ENCODE measurements around the gene ANKRD65.
"Not testable (repeated sequence)": the region's sequence is repeated elsewhere in the genome, so short reads cannot be mapped to it uniquely, and the experiment has no call there.

Gene ANKRD65

GRCh38 chr1:1430992-1431844, 10.1 kb upstream of the ANKRD65 start:
- no peak for DNase-seq (ENCODE audit: low read depth in 2 of 2)

- peak in 1 of 2 experiments; percentile 18 for DNase-seq (ENCODE audit: low read depth in 2 of 2)
Measured at GRCh38 chr1:1430114-1430982, 9.3 kb upstream of the ANKRD65 start.

DNA sequence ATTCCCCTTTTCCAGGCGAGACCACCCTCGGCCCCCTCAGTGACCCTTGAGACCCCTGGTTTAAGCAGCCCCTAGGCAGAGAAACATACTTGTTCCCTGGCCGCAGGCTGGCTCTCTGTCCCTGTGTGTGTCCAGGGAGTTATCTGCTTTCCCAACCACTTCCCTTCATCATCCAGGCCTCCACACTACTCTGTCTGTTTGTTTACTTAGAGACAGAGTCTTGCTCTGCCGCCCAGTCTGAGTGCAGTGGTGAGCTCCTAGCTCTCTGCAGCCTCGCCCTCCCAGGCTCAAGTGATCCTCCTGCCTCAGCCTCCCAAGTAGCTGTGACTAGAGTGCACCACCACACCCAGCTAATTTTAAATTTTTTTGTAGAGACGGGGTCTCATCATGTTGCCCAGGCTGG, 8.6 kb upstream of the ANKRD65 start:
- no peak for DNase-seq (ENCODE audit: low read depth in 2 of 2)

- not testable (repeated sequence) for DNase-seq (ENCODE audit: low read depth in 2 of 2)
Measured at GRCh38 chr1:1428967-1429366, 7.9 kb upstream of the ANKRD65 start.

DNA sequence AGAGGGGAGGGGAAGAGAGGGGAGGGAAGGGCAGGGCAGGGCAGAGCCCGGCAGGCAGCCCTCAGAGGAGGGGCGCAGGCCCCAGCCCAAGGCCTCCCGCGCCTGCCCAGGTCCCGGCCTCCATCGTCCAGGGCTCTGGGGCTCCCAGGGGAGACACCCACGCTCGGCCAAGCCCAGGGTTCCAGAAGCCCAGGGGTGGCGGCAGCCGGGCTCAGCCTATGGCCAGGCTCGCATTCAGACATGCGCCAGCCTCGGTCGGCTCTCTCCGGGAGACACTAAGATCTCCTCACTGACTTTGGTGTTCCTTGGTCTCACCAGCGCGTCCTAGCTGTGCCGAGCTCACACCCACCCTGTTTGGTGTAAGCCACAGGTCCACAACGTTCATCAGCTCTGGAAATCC, 7.1 kb upstream of the ANKRD65 start:
- no peak for DNase-seq (ENCODE audit: low read depth in 2 of 2)

GRCh38 chr1:1427820-1428148, 6.7 kb upstream of the ANKRD65 start:
- no peak for DNase-seq (ENCODE audit: low read depth in 2 of 2)

GRCh38 chr1:1427106-1427819, 6.2 kb upstream of the ANKRD65 start:
- no peak for DNase-seq (ENCODE audit: low read depth in 2 of 2)

DNA sequence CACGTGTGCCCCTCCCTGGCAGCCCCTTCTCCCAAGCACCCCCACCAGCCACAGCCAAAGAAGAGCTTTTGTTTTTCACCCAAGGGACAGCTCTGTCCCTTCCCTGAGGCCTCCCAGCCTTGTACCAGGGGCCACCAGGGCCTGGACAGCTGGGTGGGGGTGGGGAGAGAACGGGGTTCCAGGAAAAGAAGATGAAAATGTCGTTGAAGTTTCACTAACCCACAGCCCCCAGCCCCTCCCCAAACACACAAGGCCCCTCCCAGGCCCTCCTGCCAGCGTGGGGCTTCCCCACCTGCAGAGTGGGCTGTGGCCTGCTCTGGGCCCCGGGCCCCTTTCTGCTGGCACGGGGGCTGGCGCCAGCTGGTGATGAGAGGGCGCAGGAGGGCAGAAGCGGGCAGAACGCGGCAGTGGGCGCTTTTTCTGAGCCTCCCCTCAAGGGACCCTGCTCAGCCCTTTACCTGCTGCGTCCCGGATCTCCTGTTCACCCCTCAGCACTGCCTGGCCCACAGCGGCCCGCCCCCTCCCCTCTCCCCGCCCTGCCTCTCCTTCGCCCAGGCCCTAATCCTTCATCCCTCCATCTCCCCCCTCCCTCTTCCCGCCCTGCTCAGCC, 5.5 kb upstream of the ANKRD65 start:
- DNase-seq (ENCODE audit: low read depth in 2 of 2) = no peak

DNA sequence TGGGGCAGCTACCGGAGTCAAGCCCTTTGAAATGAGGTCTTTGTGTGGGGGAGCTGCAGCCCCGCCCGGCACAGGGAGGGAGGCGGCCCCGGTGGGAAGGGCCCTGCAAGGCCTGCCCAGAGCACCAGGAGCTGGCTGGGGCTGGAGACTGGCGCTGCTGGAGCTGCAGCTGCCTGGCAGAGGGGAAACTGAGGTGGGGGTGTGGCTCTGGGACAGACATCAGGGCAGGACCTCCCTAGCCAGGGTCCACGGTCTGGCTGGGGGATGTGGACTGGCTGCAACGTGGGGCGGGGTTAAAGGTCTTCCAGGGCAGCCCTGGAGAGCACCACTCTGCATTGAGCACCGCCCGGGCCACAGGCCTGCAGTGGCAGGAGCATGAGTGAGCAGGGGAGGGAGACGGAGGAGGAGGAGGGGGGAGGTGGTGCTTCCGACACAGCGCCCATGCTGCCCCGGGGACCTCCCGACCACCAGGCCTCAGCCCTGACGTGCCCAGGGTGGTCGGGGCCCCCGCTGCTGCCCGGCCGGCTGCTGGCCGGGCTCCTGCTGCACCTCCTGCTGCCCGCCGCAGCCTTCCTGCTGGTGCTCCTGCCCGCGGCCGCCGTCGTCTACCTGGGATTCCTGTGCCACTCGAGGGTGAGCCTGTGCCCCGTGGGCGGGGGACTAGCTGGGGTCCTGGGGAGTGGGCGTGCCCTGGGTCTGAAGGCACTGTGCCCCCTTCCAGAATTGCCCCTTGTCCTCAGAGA, 4.8 kb upstream of the ANKRD65 start:
- DNase-seq (ENCODE audit: low read depth in 2 of 2) = no peak

- no peak for DNase-seq (ENCODE audit: low read depth in 2 of 2)
Measured at GRCh38 chr1:1425426-1425752, 4.3 kb upstream of the ANKRD65 start.

DNA sequence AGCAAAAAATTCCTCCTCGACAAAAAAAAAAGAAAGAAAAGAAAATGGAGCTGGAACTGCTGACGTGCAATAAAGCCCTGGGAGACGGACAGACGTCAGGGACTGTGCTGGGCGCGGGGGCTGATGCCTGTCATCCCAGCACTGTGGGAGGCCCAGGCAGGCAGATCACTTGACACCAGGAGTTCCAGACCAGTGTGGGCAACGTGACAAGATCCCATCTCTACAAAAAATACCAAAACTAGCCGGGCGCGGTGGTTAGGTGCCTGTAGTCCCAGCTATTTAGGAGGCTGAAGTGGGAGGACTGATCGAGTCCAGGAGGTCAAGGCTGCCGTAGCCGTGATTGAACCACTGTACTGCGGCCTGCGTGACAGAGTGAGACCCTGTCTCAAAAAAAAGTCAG, 3.6 kb upstream of the ANKRD65 start:
- DNase-seq (ENCODE audit: low read depth in 2 of 2) = no peak

GRCh38 chr1:1423245-1423597, 2.1 kb upstream of the ANKRD65 start:
- no peak for DNase-seq (ENCODE audit: low read depth in 2 of 2)

GRCh38 chr1:1422465-1423244, 1.6 kb upstream of the ANKRD65 start:
- peak; percentile 27 to 33 for DNase-seq (ENCODE audit: low read depth in 2 of 2)

DNA sequence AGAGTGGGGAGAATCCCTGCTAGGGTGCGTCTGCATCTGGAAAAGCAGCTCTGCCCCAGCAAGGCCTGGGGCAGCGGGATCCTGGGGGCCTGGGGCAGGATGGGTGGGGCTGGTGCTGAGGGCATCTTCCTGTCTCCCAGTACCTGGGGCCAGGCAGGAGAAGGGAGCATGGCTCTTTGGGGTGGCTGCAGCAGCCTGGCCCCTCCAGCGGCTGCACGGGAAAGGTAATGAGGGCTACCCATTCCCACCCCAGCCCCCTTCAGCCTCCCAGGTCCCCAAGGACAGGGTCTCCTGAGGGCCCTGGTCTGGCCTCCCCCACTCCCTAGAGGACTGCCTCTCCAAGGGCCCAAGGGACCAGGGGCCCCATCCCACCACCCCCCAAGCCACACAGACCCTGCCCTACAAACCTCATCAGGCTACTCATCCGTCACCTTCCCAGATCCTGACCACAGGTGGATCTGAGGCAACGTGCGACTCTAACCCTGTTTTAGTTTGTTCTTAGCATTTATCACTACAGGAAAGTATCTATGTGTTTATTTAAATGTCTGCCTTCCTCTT, 910 bp upstream of the ANKRD65 start:
- no peak for DNase-seq (ENCODE audit: low read depth in 2 of 2)

DNA sequence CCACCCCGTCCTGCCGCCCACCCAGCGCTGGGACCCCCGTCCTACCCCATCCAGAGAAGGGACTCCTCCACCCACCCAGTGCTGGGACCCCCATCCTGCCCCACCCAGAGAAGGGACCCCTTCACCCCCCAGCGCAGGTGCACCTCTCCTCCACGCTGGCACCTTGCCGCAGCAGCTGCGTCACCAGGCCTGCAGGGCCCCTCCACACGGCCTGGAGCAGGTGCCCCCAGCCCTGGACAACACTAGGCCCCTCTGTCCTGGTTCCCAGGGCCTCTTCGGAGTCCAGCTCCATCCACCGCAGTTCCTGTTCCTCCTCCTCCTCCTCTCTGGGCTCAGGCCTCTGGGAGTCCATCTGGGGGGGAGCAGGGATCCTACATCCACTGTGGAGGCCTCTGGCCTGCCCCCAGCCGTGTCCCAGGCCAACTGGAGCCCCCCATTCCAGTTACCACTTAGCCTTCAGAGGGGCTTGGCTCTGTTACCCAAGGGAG, 378 bp downstream of the ANKRD65 start:
- no peak for DNase-seq (ENCODE audit: low read depth in 2 of 2)

DNA sequence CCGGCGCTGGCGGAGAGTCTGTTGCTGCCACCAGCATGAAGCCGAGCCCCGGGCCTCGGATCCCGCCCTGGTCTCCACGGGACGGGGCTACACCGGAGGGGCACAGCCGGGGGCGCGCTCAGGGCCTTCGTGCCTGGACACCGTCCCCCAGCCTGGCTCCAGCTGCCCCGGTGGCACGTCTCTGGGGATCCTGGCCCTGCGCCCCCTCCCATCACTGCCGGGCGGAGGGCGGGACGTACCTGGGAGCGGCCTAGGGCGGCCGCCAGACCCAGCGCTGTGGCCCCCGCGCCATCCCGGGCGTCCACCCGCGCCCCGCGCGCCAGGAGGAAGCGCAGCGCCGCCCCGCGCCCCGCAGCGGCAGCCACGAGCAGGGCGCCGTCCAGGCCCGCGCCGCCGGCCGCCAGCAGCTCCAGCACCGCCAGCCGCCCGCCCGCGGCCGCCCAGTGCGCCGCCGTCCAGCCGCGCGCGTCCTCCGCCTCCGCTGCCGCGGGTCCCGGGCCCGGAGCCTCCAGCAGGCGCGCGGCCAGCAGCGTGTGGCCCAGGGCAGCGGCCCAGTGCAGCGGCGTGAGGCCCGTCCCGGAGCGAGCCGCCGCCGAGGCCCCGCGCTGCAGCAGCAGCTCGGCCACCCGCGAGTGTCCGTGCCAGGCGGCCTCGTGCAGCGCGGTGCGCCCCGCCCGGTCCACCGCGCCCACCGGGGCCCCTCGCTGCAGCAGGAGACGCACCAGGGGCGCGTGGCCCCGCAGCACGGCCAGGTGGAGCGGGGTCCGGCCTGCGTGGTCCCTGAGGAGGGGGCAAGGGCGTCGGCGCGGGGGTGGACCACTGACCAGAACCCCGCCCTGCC, 1.0 kb downstream of the ANKRD65 start:
- no peak for DNase-seq (ENCODE audit: low read depth in 2 of 2)

GRCh38 chr1:1419363-1419812, 1.7 kb downstream of the ANKRD65 start:
- DNase-seq (ENCODE audit: low read depth in 2 of 2) = no peak

- DNase-seq (ENCODE audit: low read depth in 2 of 2) = no peak
Measured at GRCh38 chr1:1418464-1419362, 2.4 kb downstream of the ANKRD65 start.

Data from fibroblast of skin of left quadriceps (primary cell).